MCF 10A (cell line): ENCODE measurements around the gene CCR1. TPM values are rescaled to one million over a fixed set of nuclear protein-coding genes. Genes with fewer than 3 reads are reported as not detected.

Experiments used
- BruUV-seq: library from RNA; stranded (reverse); fragments of 400-500 nt; replicated peaks from 2 replicates; lab custom pipeline; 2021; lab: Mats Ljungman, UMichigan
- CTCF ChIA-PET: fragments of 300-600 bp; sonication (Branson Sonifier 250); formaldehyde crosslinking; extraction: SDS; loops from one replicate; lab custom pipeline; 2021; ENCODE audit warnings: antibody characterized with exemption, inconsistent platforms; lab: Yijun Ruan, JAX
- POLR2A ChIA-PET: fragments of 300-600, 350-650 bp; sonication (Branson Sonifier 250); formaldehyde crosslinking; extraction: SDS; loops from one replicate; lab custom pipeline; 2020; ENCODE audit warnings: antibody characterized with exemption, inconsistent platforms; lab: Yijun Ruan, JAX
- DNase-seq: peaks from one replicate; pipeline ENCODE4 v3.0.0-alpha.2; 2018; ENCODE audit not compliant: unreplicated experiment
- H3K27ac Mint-ChIP-seq: one replicate; pipeline ENCODE4 v1.8.0; 2022; ENCODE audit warnings: mild to moderate bottlenecking, low read depth, mixed read lengths; ENCODE audit not compliant: unreplicated experiment
- H3K27me3 Mint-ChIP-seq: one replicate; pipeline ENCODE4 v1.8.0; 2022; ENCODE audit warnings: mixed read lengths; ENCODE audit not compliant: insufficient read depth, unreplicated experiment
- H3K36me3 Mint-ChIP-seq: one replicate; pipeline ENCODE4 v1.8.0; 2022; ENCODE audit warnings: mild to moderate bottlenecking, moderate library complexity, mixed read lengths; ENCODE audit not compliant: insufficient read depth, unreplicated experiment
- H3K4me1 Mint-ChIP-seq: one replicate; pipeline ENCODE4 v1.8.0; 2022; ENCODE audit warnings: mixed read lengths; ENCODE audit not compliant: insufficient read depth, unreplicated experiment
- H3K4me3 Mint-ChIP-seq: one replicate; pipeline ENCODE4 v1.8.0; 2022; ENCODE audit warnings: mild to moderate bottlenecking, moderate library complexity, mixed read lengths; ENCODE audit not compliant: unreplicated experiment
- H3K9me3 Mint-ChIP-seq: one replicate; pipeline ENCODE4 v1.8.0; 2022; ENCODE audit warnings: mixed read lengths; ENCODE audit not compliant: unreplicated experiment
- CTCF ChIP-seq: fragments of 200-600 bp; IDR thresholded peaks from one replicate; pipeline ENCODE4 v1.8.0; 2022; ENCODE audit warnings: antibody characterized with exemption, mild to moderate bottlenecking; ENCODE audit not compliant: unreplicated experiment
- intact Hi-C: fragments of 100-400 bp; cut with micrococcal nuclease; formaldehyde crosslinking; loops from 2 replicates; pipeline ENCODE4 v1.14.1; 2022
- total RNA-seq: library from RNA; stranded (reverse); gene quantifications from 2 replicates; pipeline ENCODE4 v1.2.3, GENCODE V29; 2022

Gene CCR1
- total RNA-seq, 1 experiment from 2014 or later, result not detected

GRCh38 chr3:46242120-46242519, 34.0 kb upstream of the CCR1 start, which contains the start of gene CCR3:
Gene CCR3, plus strand, starts transcription at chr3:46242460. Its CDS starts 22,699 bp downstream, at chr3:46265159.
- CTCF ChIA-PET, result no interaction called here
- H3K27ac Mint-ChIP-seq, result no peak within 1 kb of the TSS
- no peak within 1 kb of the TSS for H3K4me3 Mint-ChIP-seq
- POLR2A ChIA-PET, result no interaction called here
- no TSS peak for BruUV-seq
- H3K4me1 Mint-ChIP-seq, result peaks cover 21% of the 10 kb centered on the region
- intact Hi-C loops, result no loop called here
- H3K36me3 Mint-ChIP-seq, result no peaks in the 10 kb centered on the region
- no peak for DNase-seq
- no peaks in the 10 kb centered on the region for H3K27me3 Mint-ChIP-seq
- H3K9me3 Mint-ChIP-seq, result no peaks in the 10 kb centered on the region
- TF ChIP-seq CTCF, result no peak

- no peak for DNase-seq
- CTCF ChIA-PET, result interaction anchor here (0.6 to 1.4 kb wide), 4 partner anchors 71 to 234 kb away, joined by 3 to 7 read pairs (median 3); partner anchors contain the start of gene CCR5
- Mint-ChIP-seq H3K4me1 (peaks cover 21% of the 10 kb centered on the region), H3K4me3 (no peak overlapping the region), H3K36me3 (no peaks in the 10 kb centered on the region), H3K27ac (peak overlapping the region; percentile 37), H3K27me3 (peaks cover 14% of the 10 kb centered on the region), H3K9me3 (no peaks in the 10 kb centered on the region)
- POLR2A ChIA-PET, result interaction anchor here (0.7 to 1.4 kb wide), 8 partner anchors 11 to 128 kb away, joined by 3 to 6 read pairs (median 3); partner anchors contain the start of gene CCR2
- TF ChIP-seq CTCF, result no peak
- BruUV-seq, result no TSS peak
- intact Hi-C loops, result no loop called here
Observed at GRCh38 chr3:46239952-46240351, 31.8 kb upstream of the CCR1 start.

- no peak overlapping the region for H3K4me3 Mint-ChIP-seq
- no peak for TF ChIP-seq CTCF
- no peaks in the 10 kb centered on the region for H3K9me3 Mint-ChIP-seq
- CTCF ChIA-PET, result interaction anchor here (0.6 to 1.4 kb wide), 5 partner anchors 72 to 235 kb away, joined by 3 to 7 read pairs (median 3); partner anchors contain the start of gene CCR5
- POLR2A ChIA-PET, result interaction anchor here (0.7 to 1.4 kb wide), 12 partner anchors 10 to 1170 kb away, joined by 3 to 6 read pairs (median 3); partner anchors contain the start of gene CCR2
- H3K27me3 Mint-ChIP-seq, result peaks cover 14% of the 10 kb centered on the region
- no peaks in the 10 kb centered on the region for H3K36me3 Mint-ChIP-seq
- DNase-seq, result peak; percentile 78
- H3K4me1 Mint-ChIP-seq, result peaks cover 21% of the 10 kb centered on the region
- H3K27ac Mint-ChIP-seq, result peak overlapping the region; percentile 37
- intact Hi-C loops, result no loop called here
- BruUV-seq, result no TSS peak
Observed at GRCh38 chr3:46239301-46239938, 31.3 kb upstream of the CCR1 start.

GRCh38 chr3:46238386-46238785, 30.3 kb upstream of the CCR1 start:
- no TSS peak for BruUV-seq
- H3K9me3 Mint-ChIP-seq, result no peaks in the 10 kb centered on the region
- H3K4me1 Mint-ChIP-seq, result peaks cover 21% of the 10 kb centered on the region
- peaks cover 19% of the 10 kb centered on the region for H3K27me3 Mint-ChIP-seq
- no peak overlapping the region for H3K4me3 Mint-ChIP-seq
- intact Hi-C loops, result no loop called here
- POLR2A ChIA-PET, result interaction anchor here (0.7 to 1.4 kb wide), 7 partner anchors 9 to 1169 kb away, joined by 3 to 6 read pairs (median 3); partner anchors contain the start of gene CCR2
- DNase-seq, result no peak
- H3K36me3 Mint-ChIP-seq, result no peaks in the 10 kb centered on the region
- CTCF ChIA-PET, result interaction anchor here (1.6 kb wide), 1 partner anchor 23 kb away, joined by 4 read pairs; no protein-coding TSS in a partner anchor
- TF ChIP-seq CTCF, result no peak
- no peak overlapping the region for H3K27ac Mint-ChIP-seq
